Fibroblast of gingiva (primary cell): Measurements from ENCODE around the gene TNXB.
"Not testable (repeated sequence)": the region's sequence is repeated elsewhere in the genome, so short reads cannot be mapped to it uniquely, and the experiment has no call there.

Experiments
- DNase-seq: peaks from one replicate; pipeline ENCODE4 v3.0.0-alpha.2; 2011; ENCODE audit warnings: low read depth

TNXB gene

GRCh38 chr6:32109114-32109764, at the start of gene TNXB:
TNXB (minus strand) TSS chr6:32109338; CDS start chr6:32098198, 11,140 bp downstream.
- DNase-seq = no peak

- no peak for DNase-seq
Observed at GRCh38 chr6:32158052-32158451, 48.9 kb upstream of the TNXB start.

- DNase-seq = no peak
Observed at GRCh38 chr6:32156891-32157290, 47.8 kb upstream of the TNXB start.

- peak; percentile 59 for DNase-seq
Observed at GRCh38 chr6:32154514-32155161, 45.5 kb upstream of the TNXB start.

GRCh38 chr6:32153564-32154513, 44.7 kb upstream of the TNXB start, which contains the start of gene PPT2:
PPT2 (plus strand) TSS chr6:32154141; CDS start chr6:32154595, 454 bp downstream.
- DNase-seq = peak; percentile 94

- peak; percentile 45 for DNase-seq
Observed at GRCh38 chr6:32152769-32153563, 43.8 kb upstream of the TNXB start.

- DNase-seq = no peak
Observed at GRCh38 chr6:32151863-32152768, 43.0 kb upstream of the TNXB start, which contains the start of gene PRRT1. PRRT1 (minus strand) TSS chr6:32151939; CDS start chr6:32151827, 112 bp downstream.

- no peak for DNase-seq
Observed at GRCh38 chr6:32151181-32151862, 42.2 kb upstream of the TNXB start.

GRCh38 chr6:32149932-32150870, 41.1 kb upstream of the TNXB start:
- DNase-seq = no peak

- no peak for DNase-seq
Observed at GRCh38 chr6:32149092-32149755, 40.1 kb upstream of the TNXB start.

GRCh38 chr6:32148289-32149091, 39.4 kb upstream of the TNXB start:
- DNase-seq = no peak

GRCh38 chr6:32147401-32148132, 38.4 kb upstream of the TNXB start:
- no peak for DNase-seq

- no peak for DNase-seq
Observed at GRCh38 chr6:32146687-32147086, 37.5 kb upstream of the TNXB start.

GRCh38 chr6:32146287-32146686, 37.1 kb upstream of the TNXB start:
- no peak for DNase-seq

- DNase-seq = not testable (repeated sequence)
Observed at GRCh38 chr6:32144238-32144637, 35.1 kb upstream of the TNXB start.

- DNase-seq = no peak
Observed at GRCh38 chr6:32140420-32141046, 31.4 kb upstream of the TNXB start.
